Measurements from ENCODE around the gene SPECC1L.

Gene SPECC1L

DNA sequence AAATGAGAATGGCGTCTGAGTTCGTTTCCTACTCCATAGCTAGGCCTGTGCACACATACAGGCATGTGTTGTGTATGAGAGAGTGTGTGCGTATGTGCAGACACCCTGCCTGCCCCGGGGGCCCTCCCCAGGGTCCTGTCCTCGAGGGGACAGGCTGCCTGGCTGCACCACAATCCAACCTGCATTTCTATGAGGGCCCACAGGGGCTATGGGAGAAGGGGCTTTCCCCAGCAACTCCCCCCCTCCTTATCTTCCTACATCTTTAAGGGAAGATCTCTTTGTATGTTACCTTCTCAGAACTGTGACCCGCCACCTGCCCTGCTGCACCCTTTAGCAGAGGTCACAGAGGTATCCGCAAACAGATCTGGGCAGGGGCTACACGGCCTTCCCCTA is 171.7 kb downstream of the SPECC1L start:
- no peak for DNase-seq (ENCODE audit: low spot score)

- DNase-seq (ENCODE audit: low spot score): no peak
Observed at GRCh38 chr22:24443668-24444067, 173.0 kb downstream of the SPECC1L start.

DNA sequence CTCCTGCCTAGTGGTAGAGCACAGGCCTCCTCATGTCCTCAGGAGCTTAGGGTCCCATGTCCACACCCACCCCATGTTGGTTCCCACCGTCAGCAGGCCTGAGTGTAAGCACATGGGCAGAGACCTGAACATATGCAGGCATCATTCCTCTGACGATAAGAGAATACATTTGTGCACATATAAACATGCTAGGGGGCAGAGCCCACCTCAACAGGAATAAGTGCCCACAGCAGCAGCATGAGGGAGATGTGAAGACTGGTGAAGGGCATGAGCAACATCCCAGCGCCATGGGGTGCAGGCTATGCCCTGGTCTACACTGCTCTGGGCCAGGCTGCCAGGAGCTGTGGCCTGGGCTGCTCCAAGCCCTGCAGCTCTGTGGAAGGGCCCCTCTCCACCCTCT is 173.6 kb downstream of the SPECC1L start:
- no peak for DNase-seq (ENCODE audit: low spot score)

DNA sequence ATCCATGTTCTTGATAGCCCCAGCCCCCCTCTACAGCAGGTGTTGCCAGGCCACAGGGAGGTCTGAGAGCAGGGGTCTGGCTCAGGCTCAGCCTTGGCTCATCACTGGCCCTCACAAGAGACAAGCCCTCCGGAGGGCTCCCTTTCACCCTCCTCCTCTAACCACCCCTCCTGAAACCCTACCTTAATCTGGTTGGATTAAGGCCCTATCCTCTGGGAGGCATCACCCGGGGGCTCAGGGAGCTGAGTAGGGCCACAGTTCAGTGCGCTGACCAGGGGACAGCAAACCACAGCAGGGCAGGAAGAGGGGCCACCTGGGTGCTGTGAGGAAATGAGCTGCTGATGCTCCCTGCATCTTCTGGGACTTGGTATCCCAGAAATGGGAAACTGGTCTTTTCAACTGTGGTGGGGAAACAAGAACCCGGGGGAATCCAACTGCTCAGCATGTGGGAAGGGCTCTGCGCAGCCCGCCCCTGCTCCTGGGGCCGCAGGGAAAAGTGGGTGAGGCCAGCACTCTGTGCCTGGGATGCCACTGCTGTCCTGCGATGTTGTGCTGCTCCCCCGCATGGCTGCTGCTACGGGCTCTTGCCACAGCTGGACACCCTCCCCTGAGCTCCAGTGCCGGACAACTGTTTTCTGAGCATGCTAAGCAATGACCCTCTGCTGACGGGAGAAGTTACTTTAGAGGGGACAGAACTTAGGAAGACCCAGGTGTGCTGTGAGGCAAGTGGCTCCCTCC is 174.3 kb downstream of the SPECC1L start:
- DNase-seq (ENCODE audit: low spot score): no peak

DNA sequence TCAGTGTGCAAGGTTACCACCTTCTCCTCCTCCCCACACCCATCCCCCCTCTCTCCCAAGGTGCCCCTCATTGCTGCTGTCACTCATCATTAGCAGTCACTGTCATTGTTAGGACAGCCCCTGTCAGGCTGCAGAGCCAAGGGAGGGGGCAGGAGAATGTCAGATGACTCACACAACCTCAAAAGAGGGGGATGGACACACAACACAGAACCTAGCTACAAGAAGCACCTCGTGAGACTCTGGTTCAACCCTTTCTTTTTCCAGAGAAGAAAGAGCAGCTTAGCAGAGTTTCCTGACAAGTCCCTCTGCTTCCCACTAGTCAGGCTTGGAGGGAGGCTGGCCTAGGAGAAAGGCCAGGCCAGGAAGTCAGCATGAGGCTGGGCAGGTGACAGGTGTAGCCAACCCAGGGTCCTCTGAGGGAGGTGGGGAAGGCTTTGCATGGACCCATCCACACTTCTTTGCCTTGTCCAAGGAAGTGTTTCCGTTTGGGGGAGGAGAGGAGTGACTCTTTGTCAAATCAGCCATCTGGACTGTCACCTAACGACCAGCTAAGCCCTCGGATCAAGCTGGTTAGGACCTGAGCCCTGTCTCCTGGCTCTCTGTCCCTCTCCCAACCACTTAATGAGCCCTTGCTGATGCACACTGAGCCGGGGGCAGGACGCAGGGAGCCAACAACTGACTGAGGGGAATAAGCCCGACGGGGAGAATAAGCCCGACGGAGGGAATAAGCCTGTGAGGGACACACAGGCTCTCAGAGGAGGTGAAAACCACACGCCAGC is 175.0 kb downstream of the SPECC1L start:
- DNase-seq (ENCODE audit: low spot score): no peak

GRCh38 chr22:24446260-24446611 is 175.6 kb downstream of the SPECC1L start:
- no peak for DNase-seq (ENCODE audit: low spot score)

DNA sequence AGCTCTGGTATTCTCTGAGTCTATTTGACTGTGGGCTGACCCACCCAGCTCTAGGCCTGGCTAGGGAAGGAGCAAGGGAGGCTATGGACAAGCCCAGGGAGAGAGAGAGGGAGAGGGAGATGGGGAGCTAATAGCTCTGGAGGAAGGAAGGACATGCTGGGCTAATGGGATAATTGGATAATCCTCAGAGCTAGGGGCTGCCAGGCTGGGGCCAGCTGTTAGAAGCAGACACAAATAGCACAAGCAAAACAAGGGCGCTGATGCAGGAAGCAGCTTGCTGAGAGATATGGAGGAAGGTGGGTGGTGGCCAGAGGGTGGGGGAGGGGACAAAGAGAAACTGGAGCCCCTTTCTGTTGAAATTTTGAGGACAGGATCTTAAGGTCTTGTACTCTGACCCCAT is 180.0 kb downstream of the SPECC1L start:
- DNase-seq (ENCODE audit: low spot score): no peak

GRCh38 chr22:24451162-24451561 is 180.5 kb downstream of the SPECC1L start:
- no peak for DNase-seq (ENCODE audit: low spot score)

DNA sequence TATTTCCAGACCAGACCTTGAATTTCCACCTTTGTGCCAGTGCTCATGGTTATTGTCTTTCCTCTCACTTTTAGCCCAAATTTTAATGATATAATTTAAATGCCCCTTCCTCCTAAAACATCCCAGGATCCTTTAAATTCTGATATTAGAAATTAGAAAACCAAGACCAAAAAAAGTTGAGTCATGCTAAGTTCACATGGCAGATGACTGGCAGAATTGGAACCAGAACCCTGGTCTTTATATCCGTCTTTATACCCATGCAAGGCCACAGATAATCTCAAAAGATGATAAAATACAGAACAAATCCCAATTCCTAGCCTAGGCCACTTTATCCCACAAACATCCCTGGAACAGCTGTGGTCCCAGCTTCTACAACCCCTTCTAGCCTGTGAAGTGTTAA is 183.2 kb downstream of the SPECC1L start:
- DNase-seq (ENCODE audit: low spot score): no peak

DNA sequence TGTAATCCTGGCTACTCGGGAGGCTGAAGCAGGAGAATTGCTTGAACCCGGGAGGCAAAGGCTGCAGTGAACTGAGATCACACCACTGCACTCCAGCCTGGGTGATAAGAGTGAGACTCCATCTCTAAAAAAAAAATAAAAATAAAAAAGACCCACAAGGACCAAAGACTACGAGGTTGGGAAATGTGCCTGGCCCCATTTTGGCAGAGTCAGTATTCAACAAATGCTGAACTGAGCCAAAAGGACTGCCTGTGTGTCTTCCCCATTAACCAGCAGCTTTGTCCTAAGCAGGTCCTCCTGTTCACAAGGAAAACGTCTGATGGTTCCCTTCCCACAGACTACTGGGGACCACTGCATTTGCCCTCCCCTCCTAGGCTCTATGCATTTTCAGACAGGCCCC is 184.4 kb downstream of the SPECC1L start:
- no peak for DNase-seq (ENCODE audit: low spot score)

DNA sequence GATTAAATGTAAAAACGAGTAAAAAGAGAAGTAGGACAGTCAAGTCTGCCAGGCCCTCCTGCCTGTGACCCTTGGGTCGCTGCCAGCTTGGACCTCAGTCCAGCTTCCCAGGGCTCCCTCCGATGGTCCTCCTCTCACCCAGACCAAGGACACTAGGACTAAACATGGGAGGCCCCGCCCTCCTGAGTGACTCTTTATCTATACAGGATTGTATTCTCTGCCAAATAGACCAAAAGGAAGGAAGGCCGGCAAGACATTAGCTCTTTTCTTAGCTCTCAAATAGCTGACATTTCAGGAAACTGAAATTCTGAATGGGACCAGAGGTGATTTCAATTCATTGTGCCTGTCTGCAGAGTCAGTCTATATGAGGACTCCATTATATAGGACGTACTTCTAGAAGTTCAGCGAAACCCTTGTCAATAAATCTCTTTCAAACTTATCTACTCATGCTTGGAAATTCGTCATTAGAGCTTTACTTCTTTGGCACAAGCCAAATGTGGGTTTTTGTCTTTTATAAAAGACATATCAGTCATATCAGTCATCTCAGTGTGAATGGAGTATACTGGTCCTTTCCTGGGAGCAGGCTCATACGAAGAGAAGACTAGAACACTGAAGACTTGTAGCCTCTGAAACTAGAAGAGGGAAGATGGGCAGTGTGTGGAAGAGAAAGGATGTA is 185.3 kb downstream of the SPECC1L start:
- no peak for DNase-seq (ENCODE audit: low spot score)

- DNase-seq (ENCODE audit: low spot score): no peak
Observed at GRCh38 chr22:24457894-24458420, 187.3 kb downstream of the SPECC1L start.

DNA sequence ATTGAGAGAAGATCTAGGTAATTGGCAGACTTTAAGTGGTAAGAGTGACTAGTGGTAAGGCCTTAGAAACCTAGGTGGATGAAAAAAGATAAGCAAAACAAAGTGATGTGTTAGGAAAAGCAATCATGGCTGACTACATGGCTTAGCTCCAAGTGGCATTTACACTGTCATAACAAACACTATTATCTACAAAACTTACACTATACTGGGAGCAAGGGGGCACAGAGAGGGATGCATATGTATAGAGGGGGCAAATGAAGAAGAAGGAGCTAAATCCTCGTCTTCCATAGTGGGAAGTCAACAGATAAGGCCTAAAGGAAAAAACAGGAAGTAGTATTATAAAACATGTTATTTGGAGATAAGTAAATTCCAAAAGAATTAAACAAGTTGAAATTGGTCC is 189.3 kb downstream of the SPECC1L start:
- DNase-seq (ENCODE audit: low spot score): no peak

DNA sequence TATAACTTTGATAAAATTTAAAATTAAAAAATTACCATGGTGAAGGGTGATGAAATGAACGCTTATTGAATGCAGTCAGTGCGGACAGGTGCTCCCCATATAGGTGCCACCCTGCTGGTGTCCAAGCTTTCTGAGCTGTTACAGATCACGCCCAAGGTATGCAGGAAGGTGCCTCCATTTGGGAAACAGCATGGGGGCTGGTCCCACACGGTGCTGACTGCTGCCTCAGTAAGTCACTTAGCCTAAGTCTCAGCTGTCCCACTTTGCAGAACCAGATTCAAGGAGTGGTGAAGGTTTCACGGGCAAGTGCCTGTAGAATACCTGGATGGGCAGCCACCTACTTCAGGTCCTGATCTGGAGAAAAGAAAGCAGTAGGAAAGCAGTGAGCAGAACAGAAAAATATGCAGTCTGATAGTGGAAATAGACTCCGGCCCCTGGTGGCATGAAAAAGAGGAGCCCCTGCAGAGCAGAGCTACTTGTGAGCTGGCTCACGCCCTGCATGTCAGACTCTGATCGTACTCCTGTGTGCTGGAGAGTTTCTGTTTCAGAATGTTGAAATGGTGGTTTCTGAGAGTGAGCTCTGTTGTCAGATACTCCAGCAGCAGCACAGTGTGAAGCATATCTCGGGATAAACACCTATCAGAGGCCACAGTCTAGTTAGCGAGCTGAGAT is 189.9 kb downstream of the SPECC1L start:
- DNase-seq (ENCODE audit: low spot score): no peak

DNA sequence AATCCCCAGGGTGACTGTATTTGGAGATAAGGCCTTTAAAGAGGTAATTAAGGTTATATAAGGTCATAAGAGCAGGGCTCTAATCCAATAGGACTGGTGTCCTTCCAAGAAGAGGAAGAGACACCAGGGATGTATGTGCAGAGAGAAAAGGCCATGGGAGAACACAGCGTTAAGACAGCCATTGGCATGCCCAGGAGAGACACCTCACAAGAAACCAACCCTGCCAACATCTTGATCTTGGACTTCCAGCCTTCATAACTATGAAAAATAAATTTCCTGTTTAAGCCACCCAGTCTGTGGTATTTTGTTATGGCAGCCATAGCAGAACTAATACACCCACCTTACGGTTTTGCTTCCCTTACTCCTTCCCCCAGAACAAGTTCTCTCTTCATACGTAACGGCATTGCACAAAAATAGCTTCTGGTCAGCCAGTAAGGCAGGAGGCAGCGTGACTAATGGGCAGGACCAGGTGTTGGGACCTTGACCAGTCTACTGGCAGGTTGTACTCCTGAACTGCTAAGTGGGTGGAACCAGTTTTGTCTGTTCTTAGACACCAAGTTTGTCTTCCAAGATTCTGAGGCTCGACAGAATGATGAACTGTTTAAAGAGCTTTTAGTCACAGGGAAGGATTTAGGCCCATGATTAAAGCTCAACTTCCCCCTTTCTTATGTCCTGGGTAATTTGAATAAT is 192.6 kb downstream of the SPECC1L start:
- no peak for DNase-seq (ENCODE audit: low spot score)

- no peak for DNase-seq (ENCODE audit: low spot score)
Observed at GRCh38 chr22:24465566-24465965, 194.9 kb downstream of the SPECC1L start.

DNA sequence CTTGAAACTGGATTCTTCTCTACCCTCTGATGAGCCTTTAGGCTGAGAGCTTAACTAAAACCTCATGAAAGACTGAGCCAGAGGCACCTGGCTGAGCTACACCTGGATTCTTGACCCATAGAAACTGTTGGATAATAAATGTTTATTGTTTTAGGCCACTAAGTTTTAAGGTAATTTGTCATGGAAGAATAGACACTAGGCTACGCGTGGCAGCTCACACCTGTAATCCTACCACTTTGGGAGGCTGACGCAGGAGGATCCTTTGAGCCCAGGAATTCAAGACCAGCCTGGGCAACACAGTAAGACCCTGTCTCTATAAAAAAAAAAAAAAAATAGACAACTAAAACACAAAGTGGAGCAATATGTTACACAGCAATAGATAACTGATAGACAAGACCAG is 195.3 kb downstream of the SPECC1L start:
- no peak for DNase-seq (ENCODE audit: low spot score)

DNA sequence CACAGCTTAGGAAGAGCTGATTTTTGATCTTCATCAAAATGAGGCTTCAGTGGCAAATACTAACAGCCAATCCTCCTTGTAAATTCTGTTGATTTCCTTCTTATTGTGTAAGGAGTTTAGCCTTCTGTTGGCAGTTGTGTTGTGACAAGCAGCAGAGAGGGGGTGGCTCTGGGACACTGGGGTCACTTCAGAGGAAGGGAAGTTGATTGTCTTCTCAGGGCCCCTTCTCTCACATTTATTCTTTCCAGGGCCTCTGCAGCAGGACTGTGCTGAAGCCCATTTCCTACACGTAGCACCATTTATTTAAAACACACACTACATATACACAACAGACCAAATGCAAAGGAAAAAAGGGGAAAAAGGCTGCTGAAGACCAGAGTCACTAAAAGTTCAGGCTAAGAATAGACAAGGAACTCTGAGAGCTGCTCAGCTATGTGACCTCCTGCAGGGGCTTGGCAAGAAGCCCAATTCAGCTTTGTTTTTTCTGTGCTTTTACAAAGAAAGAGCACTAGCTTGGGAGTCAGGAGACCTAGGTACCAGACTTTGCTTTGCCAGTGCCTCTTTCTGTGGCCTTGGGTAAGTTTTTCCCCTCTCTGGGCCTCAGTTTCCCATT is 196.2 kb downstream of the SPECC1L start:
- no peak for DNase-seq (ENCODE audit: low spot score)

GRCh38 chr22:24467340-24467739 is 196.7 kb downstream of the SPECC1L start:
- DNase-seq (ENCODE audit: low spot score): no peak
